HEK293T (cell line): Measurements from ENCODE around the gene CIPC.

Source experiments
- CTCF ChIA-PET: fragments of 350-600 bp; formaldehyde crosslinking; extraction: SDS; loops from one replicate; lab custom pipeline; 2021; ENCODE audit warnings: antibody characterized with exemption, inconsistent platforms; lab: Yijun Ruan, JAX
- POLR2A ChIA-PET: fragments of 350-600 bp; formaldehyde crosslinking; extraction: SDS; loops from one replicate; lab custom pipeline; 2020; ENCODE audit warnings: antibody characterized with exemption, inconsistent platforms; lab: Yijun Ruan, JAX
- DNase-seq: peaks from one replicate; pipeline ENCODE4 v3.0.0; 2012; ENCODE audit warnings: mixed read lengths; ENCODE audit errors: extremely low spot score
- ARNT ChIP-seq: fragments of 450-650 bp; IDR thresholded peaks from 2 replicates; pipeline ENCODE4 v1.6.1; 2017; ENCODE audit warnings: mild to moderate bottlenecking
- BHLHE40 ChIP-seq: fragments of 450-650 bp; IDR thresholded peaks from 2 replicates; pipeline ENCODE4 v1.6.1; 2016; ENCODE audit warnings: mild to moderate bottlenecking, moderate library complexity, borderline replicate concordance
- CTBP1 ChIP-seq: fragments of 450-650 bp; IDR thresholded peaks from 2 replicates; pipeline ENCODE4 v1.6.1; 2016; ENCODE audit warnings: borderline replicate concordance
- ELF4 ChIP-seq: fragments of 450-650 bp; IDR thresholded peaks from 2 replicates; pipeline ENCODE4 v1.6.1; 2017; ENCODE audit warnings: antibody characterized with exemption
- FOXA1 ChIP-seq: fragments of 450-650 bp; IDR thresholded peaks from 2 replicates; pipeline ENCODE4 v1.6.1; 2016; ENCODE audit warnings: mild to moderate bottlenecking
- FOXK2 ChIP-seq: fragments of 450-650 bp; IDR thresholded peaks from 2 replicates; pipeline ENCODE4 v1.6.1; 2016; ENCODE audit warnings: mild to moderate bottlenecking
- FOXM1 ChIP-seq: fragments of 450-650 bp; IDR thresholded peaks from 2 replicates; pipeline ENCODE4 v1.6.1; 2017; ENCODE audit warnings: mild to moderate bottlenecking, borderline replicate concordance
- HDGF ChIP-seq: fragments of 450-650 bp; IDR thresholded peaks from 2 replicates; pipeline ENCODE4 v1.6.1; 2017; ENCODE audit warnings: antibody characterized with exemption, borderline replicate concordance
- L3MBTL2 ChIP-seq: fragments of 450-650 bp; conservative IDR thresholded peaks from 2 replicates; pipeline ENCODE4 v1.6.1; 2016; ENCODE audit warnings: mild to moderate bottlenecking
- LEF1 ChIP-seq: fragments of 450-650 bp; IDR thresholded peaks from 2 replicates; pipeline ENCODE4 v1.6.1; 2017; ENCODE audit warnings: mild to moderate bottlenecking, borderline replicate concordance
- NFRKB ChIP-seq: fragments of 450-650 bp; IDR thresholded peaks from 2 replicates; pipeline ENCODE4 v1.6.1; 2016; ENCODE audit warnings: mild to moderate bottlenecking, moderate library complexity
- PKNOX1 ChIP-seq: fragments of 450-650 bp; IDR thresholded peaks from 2 replicates; pipeline ENCODE4 v1.6.1; 2016
- SP1 ChIP-seq: fragments of 450-650 bp; IDR thresholded peaks from 2 replicates; pipeline ENCODE4 v1.6.1; 2017
- SUZ12 ChIP-seq: fragments of 450-650 bp; IDR thresholded peaks from 2 replicates; pipeline ENCODE4 v1.6.1; 2016; ENCODE audit warnings: mild to moderate bottlenecking
- TARDBP ChIP-seq: fragments of 450-650 bp; IDR thresholded peaks from 2 replicates; pipeline ENCODE4 v1.6.1; 2016
- ZNF384 ChIP-seq: fragments of 450-650 bp; IDR thresholded peaks from 2 replicates; pipeline ENCODE4 v1.6.1; 2016

The CIPC gene, protein sequence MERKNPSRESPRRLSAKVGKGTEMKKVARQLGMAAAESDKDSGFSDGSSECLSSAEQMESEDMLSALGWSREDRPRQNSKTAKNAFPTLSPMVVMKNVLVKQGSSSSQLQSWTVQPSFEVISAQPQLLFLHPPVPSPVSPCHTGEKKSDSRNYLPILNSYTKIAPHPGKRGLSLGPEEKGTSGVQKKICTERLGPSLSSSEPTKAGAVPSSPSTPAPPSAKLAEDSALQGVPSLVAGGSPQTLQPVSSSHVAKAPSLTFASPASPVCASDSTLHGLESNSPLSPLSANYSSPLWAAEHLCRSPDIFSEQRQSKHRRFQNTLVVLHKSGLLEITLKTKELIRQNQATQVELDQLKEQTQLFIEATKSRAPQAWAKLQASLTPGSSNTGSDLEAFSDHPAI

DNA sequence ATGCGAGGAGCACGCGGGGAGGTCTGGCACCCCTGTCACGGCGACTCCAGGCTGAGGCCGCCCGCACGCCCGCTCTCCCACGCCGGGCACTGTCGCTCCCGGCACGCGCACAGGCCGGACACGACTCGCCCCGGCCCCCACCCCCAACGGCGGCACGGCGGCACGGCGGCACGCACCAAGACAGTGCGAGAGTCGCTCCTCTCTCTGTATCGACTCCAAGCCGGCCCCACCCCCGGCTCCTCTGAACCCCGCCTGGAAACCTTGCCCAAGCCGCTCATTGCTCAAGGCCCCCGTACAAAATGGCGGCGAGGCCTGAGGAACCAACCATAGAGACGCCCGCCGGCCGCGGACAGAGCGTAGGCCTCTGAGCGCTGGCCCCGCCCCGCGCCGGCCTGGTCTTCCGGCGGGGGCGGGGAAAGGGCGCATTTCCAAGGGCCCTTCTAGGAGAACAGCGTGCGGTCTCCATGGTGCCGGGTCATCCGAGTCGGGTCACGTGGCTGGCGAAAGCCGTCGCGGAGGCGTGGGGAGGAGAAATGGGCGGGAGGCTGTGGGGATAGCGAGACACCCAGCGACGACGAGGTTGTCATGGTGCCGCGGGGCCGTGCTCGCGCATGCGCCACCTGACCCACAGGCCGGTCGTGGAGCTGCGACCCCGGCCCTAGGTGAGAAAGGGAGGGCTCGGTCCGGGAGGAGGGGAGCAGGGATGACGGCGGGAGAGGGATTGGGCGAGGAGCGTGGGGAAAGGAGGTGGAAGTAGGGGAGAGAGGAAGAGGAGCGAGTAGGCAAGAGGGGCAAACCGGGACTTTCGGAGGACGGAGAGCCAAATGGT lies at the start of gene CIPC:
CIPC (plus strand) TSS at position 559 of the 829 bp plus-strand sequence. CDS start 7,451 bp downstream, outside the sequence.
- peak; percentile 97 for DNase-seq
- ChIA-PET POLR2A (interaction anchor here (0.6 to 3.2 kb wide), 10 partner anchors 11 to 225 kb away, joined by 3 to 11 read pairs (median 6); partner anchors contain the start of gene GSTZ1), CTCF (interaction anchor here (0.6 to 3.0 kb wide), 8 partner anchors 12 to 226 kb away, joined by 3 to 17 read pairs (median 4); partner anchors contain the start of gene ZDHHC22)
- TF ChIP-seq ARNT: no peak
- no peak for TF ChIP-seq ELF4
- no peak for TF ChIP-seq ZNF384
- peak; percentile 98 for TF ChIP-seq L3MBTL2

GRCh38 chr14:77051116-77051515 lies 46.9 kb upstream of the CIPC start:
- no peak for TF ChIP-seq BHLHE40
- TF ChIP-seq SUZ12: no peak
- TF ChIP-seq L3MBTL2: no peak
- TF ChIP-seq ARNT: no peak
- no peak for TF ChIP-seq ELF4
- TF ChIP-seq FOXM1: no peak
- no peak for TF ChIP-seq TARDBP
- no peak for TF ChIP-seq PKNOX1
- TF ChIP-seq NFRKB: no peak
- no peak for TF ChIP-seq SP1
- CTCF ChIA-PET: interaction anchor here (0.9 to 1.5 kb wide), 2 partner anchors 22 to 138 kb away, joined by 5 to 7 read pairs; no protein-coding TSS in a partner anchor
- no peak for DNase-seq

GRCh38 chr14:77052281-77053044 lies 45.6 kb upstream of the CIPC start:
- no peak for TF ChIP-seq ELF4
- TF ChIP-seq HDGF: no peak
- no peak for TF ChIP-seq ZNF384
- TF ChIP-seq PKNOX1: no peak
- TF ChIP-seq FOXK2: no peak
- no peak for TF ChIP-seq FOXM1
- TF ChIP-seq SP1: no peak
- TF ChIP-seq SUZ12: no peak
- no peak for TF ChIP-seq L3MBTL2
- TF ChIP-seq NFRKB: no peak
- TF ChIP-seq BHLHE40: no peak
- no peak for TF ChIP-seq TARDBP
- no peak for DNase-seq
- ChIA-PET CTCF (interaction anchor here (0.6 to 1.7 kb wide), 13 partner anchors 8 to 180 kb away, joined by 3 to 9 read pairs (median 4); no protein-coding TSS in a partner anchor), POLR2A (interaction anchor here (1.0 to 1.7 kb wide), 3 partner anchors 24 to 91 kb away, joined by 3 to 8 read pairs (median 5); partner anchors contain the start of gene IRF2BPL)

More at GRCh38 chr14:77051116-77051515, 46.9 kb upstream of the CIPC start:
- POLR2A ChIA-PET: interaction anchor here (1.0 to 1.7 kb wide), 3 partner anchors 9 to 27 kb away, joined by 3 to 8 read pairs (median 4); partner anchors contain the start of gene IRF2BPL

GRCh38 chr14:77053046-77053841 lies 44.8 kb upstream of the CIPC start:
- POLR2A ChIA-PET: interaction anchor here (1.0 to 1.5 kb wide), 2 partner anchors 29 to 92 kb away, joined by 3 to 5 read pairs; no protein-coding TSS in a partner anchor
- peak; percentile 84 for DNase-seq
- CTCF ChIA-PET: interaction anchor here (0.6 to 2.1 kb wide), 22 partner anchors 9 to 555 kb away, joined by 3 to 9 read pairs (median 3); partner anchors contain the start of gene IRF2BPL
- no peak for TF ChIP-seq ELF4
- no peak for TF ChIP-seq FOXK2
- no peak for TF ChIP-seq HDGF
- TF ChIP-seq TARDBP: no peak
- no peak for TF ChIP-seq BHLHE40
- no peak for TF ChIP-seq NFRKB
- TF ChIP-seq L3MBTL2: no peak
- TF ChIP-seq FOXA1: no peak
- no peak for TF ChIP-seq ZNF384
- TF ChIP-seq LEF1: no peak
- no peak for TF ChIP-seq SP1
- no peak for TF ChIP-seq ARNT
- no peak for TF ChIP-seq CTBP1
- no peak for TF ChIP-seq FOXM1
- TF ChIP-seq SUZ12: no peak
- no peak for TF ChIP-seq PKNOX1
